Naive thymus-derived CD4-positive, alpha-beta T cell (primary cell): ENCODE data around the gene NOSTRIN. TPM values are rescaled to one million over a fixed set of nuclear protein-coding genes. Genes with fewer than 3 reads are reported as not detected.

Experiments
- ATAC-seq: fragments of 150-1000 bp; cut with Tn5 transposase; 2 replicates; pipeline ENCODE4 v1.10.0; 2021; ENCODE audit warnings: mild to moderate bottlenecking, moderate library complexity
- CTCF ChIA-PET: fragments of 350-600 bp; sonication (Branson Sonifier 250); formaldehyde crosslinking; loops from one replicate; lab custom pipeline; 2021; ENCODE audit warnings: antibody characterized with exemption; lab: Charles Lee
- POLR2A ChIA-PET: fragments of 350-600 bp; sonication (Branson Sonifier 250); formaldehyde crosslinking; loops from one replicate; lab custom pipeline; 2021; ENCODE audit warnings: antibody characterized with exemption, inconsistent platforms; lab: Charles Lee
- DNase-seq, 9 donors: peaks; one replicate each; pipeline versions ENCODE4 v3.0.0 to v3.0.0-alpha.2; 2020 to 2022; ENCODE audit warnings: mixed read lengths in 1 of 9
- H3K27ac ChIP-seq: one replicate; pipeline ENCODE4 v1.7.0; 2013; ENCODE audit warnings: mild to moderate bottlenecking, low read depth, low read length, moderate library complexity
- H3K27me3 ChIP-seq, 2 donors: one replicate each; pipeline ENCODE4 v1.7.0; 2013; ENCODE audit warnings: low read length in 2 of 2, mild to moderate bottlenecking in 2 of 2, moderate library complexity in 2 of 2; ENCODE audit not compliant: control insufficient read depth in 2 of 2, insufficient read depth in 2 of 2
- H3K36me3 ChIP-seq, 3 experiments: 1 replicate in 2 of 3; 2 replicates in 1 of 3; pipeline ENCODE4 v1.7.0; 2013; ENCODE audit warnings: low read length in 3 of 3, mild to moderate bottlenecking in 3 of 3, moderate library complexity in 1 of 3; ENCODE audit not compliant: insufficient read depth in 3 of 3, control insufficient read depth in 2 of 3
- H3K4me1 ChIP-seq, 2 donors: one replicate each; pipeline ENCODE4 v1.7.0; 2013; ENCODE audit warnings: low read length in 2 of 2, mild to moderate bottlenecking in 2 of 2, moderate library complexity in 1 of 2; ENCODE audit not compliant: control insufficient read depth in 2 of 2, insufficient read depth in 2 of 2
- H3K4me3 ChIP-seq: 2 replicates; pipeline ENCODE4 v1.7.0; 2013; ENCODE audit warnings: mild to moderate bottlenecking, low read length
- H3K9me3 ChIP-seq, 3 experiments: 1 replicate in 2 of 3; 2 replicates in 1 of 3; pipeline ENCODE4 v1.7.0; 2013; ENCODE audit warnings: low read length in 3 of 3; ENCODE audit not compliant: control insufficient read depth in 2 of 3
- H3K27ac Mint-ChIP-seq, 9 donors: one replicate each; pipeline ENCODE4 v1.8.0; 2020 to 2022; ENCODE audit warnings: mixed read lengths in 9 of 9, mild to moderate bottlenecking in 8 of 9, moderate library complexity in 5 of 9, inconsistent platforms in 2 of 9
- H3K27me3 Mint-ChIP-seq, 5 donors: one replicate each; pipeline ENCODE4 v1.8.0; 2021 to 2022; ENCODE audit warnings: mixed read lengths in 5 of 5, mild to moderate bottlenecking in 1 of 5
- H3K36me3 Mint-ChIP-seq, 5 donors: one replicate each; pipeline ENCODE4 v1.8.0; 2020 to 2022; ENCODE audit warnings: mixed read lengths in 5 of 5, mild to moderate bottlenecking in 3 of 5, inconsistent platforms in 1 of 5
- H3K4me1 Mint-ChIP-seq, 7 donors: one replicate each; pipeline ENCODE4 v1.8.0; 2020 to 2022; ENCODE audit warnings: mixed read lengths in 7 of 7, mild to moderate bottlenecking in 3 of 7, inconsistent platforms in 1 of 7
- H3K4me3 Mint-ChIP-seq, 10 donors: one replicate each; pipeline ENCODE4 v1.8.0; 2020 to 2022; ENCODE audit warnings: mild to moderate bottlenecking in 10 of 10, mixed read lengths in 10 of 10, moderate library complexity in 6 of 10, inconsistent platforms in 2 of 10
- H3K9me3 Mint-ChIP-seq, 11 donors: one replicate each; pipeline ENCODE4 v1.8.0; 2020 to 2022; ENCODE audit warnings: mixed read lengths in 11 of 11, mild to moderate bottlenecking in 4 of 11, inconsistent platforms in 1 of 11, moderate library complexity in 1 of 11
- intact Hi-C, 2 donors: fragments of 100-400 bp; cut with micrococcal nuclease; formaldehyde crosslinking; loops; one replicate each; pipeline ENCODE4 v1.15.1; 2023
- polyA plus RNA-seq, 2 donors: library from polyadenylated mRNA; unstranded; fragments of 300-500 nt; fragmentation: Illumina TruSeq; gene quantifications; one replicate each; pipeline ENCODE4 v1.2.3, GENCODE V29; 2021
- total RNA-seq, 6 experiments: library from RNA in 5 of 6; stranded (reverse) in 5 of 6; gene quantifications; 1 replicate in 5 of 6; 2 replicates in 1 of 6; pipeline ENCODE4 v1.2.3 and lab custom pipeline; 2021 to 2026

NOSTRIN gene
- total and polyA plus RNA-seq, 7 experiments from 2014 or later, result 0.32 to 0.73 TPM; not detected in 5

DNA sequence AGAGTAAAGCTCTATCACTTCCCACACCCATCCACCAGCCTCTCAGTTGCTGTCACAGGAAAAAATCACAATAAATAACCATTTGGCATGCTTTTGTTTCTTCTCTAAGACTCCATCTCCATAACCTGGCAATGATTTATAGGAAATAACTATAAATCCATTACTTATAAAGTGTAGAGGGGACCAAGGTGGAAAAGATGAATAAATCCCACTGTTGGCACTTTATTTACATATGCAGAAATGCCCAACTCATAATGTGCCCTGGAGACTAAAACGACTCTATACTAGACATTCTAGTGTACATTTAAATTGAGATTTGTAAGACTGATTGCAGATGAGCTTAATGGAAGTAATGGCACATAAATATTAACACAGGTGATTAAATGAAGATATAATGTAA, 7.5 kb upstream of the NOSTRIN start:
- no peaks in the 10 kb centered on the region for H3K36me3 Mint-ChIP-seq
- H3K4me3 ChIP-seq, result no peak overlapping the region
- CTCF ChIA-PET, result no interaction called here
- peaks cover 0 to 8% (median 0%) of the 10 kb centered on the region in 5 donors for H3K27me3 Mint-ChIP-seq
- H3K9me3 Mint-ChIP-seq, result peaks cover 0 to 4% (median 0%) of the 10 kb centered on the region in 11 donors
- H3K9me3 ChIP-seq, result no peaks in the 10 kb centered on the region
- no peak overlapping the region for H3K27ac ChIP-seq
- intact Hi-C loops, result no loop called here
- POLR2A ChIA-PET, result no interaction called here
- DNase-seq (no peak), ATAC-seq (no peak)
- H3K27ac Mint-ChIP-seq, result no peak overlapping the region
- no peaks in the 10 kb centered on the region for H3K4me1 Mint-ChIP-seq
- no peaks in the 10 kb centered on the region for H3K4me1 ChIP-seq
- no peaks in the 10 kb centered on the region for H3K27me3 ChIP-seq
- no peak overlapping the region for H3K4me3 Mint-ChIP-seq
- H3K36me3 ChIP-seq, result no peaks in the 10 kb centered on the region

DNA sequence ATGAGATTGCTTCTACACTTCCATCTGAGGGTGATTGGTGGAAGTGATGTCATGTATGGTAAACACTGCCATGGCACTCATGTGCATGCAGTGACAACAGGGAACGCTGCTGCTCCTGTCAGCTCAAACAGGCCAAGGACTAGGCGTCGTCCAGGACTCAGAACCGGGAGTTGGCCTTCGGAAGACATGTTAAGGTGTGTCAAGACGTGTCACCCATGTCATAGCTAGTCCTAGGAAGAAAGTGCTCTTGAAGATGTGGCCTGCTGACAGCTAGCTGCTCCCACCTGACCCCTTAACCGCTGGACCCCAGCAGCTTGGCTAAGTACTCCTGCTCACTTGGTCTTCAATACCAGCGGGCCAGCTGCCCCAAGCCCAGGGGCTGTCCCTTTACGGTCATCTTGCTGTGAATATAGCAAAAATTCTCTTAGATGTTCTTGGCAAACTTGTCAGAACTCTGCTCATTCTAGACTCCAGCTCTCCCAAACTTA, 6.3 kb upstream of the NOSTRIN start:
- CTCF ChIA-PET, result no interaction called here

DNA sequence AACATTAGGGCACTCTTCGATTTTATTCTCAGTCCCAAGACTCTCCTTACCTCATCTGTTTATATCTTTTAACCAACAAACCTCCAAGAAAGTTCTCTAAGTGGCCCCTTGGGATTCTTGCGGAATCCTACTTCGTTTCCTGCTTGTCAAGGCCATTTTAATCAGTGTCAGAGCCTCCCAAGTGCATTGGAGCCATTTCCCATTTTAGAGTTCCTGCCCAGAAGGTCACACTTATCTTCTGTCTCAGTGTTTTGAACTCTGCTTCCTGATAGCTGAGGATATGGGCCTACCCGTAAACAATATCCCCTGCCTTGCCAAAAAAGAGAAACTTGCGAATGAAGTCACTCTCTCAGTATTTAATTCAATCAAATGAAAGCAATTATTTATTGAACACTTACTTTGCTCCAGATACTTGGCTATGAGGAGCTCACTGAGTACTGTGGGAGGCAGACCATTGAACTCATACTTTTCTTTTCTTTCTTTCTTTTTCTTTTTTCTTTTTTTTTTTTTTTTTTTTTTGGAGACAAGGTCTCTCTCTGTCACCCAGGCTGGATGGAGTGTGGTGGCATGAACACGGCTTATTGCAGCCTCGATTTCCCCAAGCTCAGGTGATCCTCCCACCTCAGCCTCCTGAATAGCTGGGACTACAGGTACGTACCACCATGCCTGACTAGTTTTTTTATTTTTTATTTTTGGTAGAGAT, 5.7 kb upstream of the NOSTRIN start:
- CTCF ChIA-PET, result no interaction called here
- Histone ChIP-seq H3K4me1 (no peaks in the 10 kb centered on the region), H3K4me3 (no peak overlapping the region), H3K27ac (no peak overlapping the region), H3K9me3 (no peaks in the 10 kb centered on the region), H3K27me3 (no peaks in the 10 kb centered on the region), H3K36me3 (no peaks in the 10 kb centered on the region)
- Mint-ChIP-seq H3K27me3 (peaks cover 0 to 5% (median 0%) of the 10 kb centered on the region in 5 donors), H3K9me3 (peaks cover 0 to 2% (median 0%) of the 10 kb centered on the region in 11 donors), H3K4me1 (peaks cover 0 to 2% (median 0%) of the 10 kb centered on the region in 7 donors), H3K36me3 (no peaks in the 10 kb centered on the region), H3K27ac (no peak overlapping the region), H3K4me3 (no peak overlapping the region)
- POLR2A ChIA-PET, result interaction anchor here (0.7 kb wide), 1 partner anchor 67 kb away, joined by 7 read pairs; no protein-coding TSS in a partner anchor
- DNase-seq (no peak), ATAC-seq (no peak)
- intact Hi-C loops, result no loop called here

More for the DNA sequence above, 6.3 kb upstream of the NOSTRIN start:
- peaks cover 0 to 5% (median 0%) of the 10 kb centered on the region in 5 donors for H3K27me3 Mint-ChIP-seq
- no peak overlapping the region for H3K27ac ChIP-seq
- H3K9me3 Mint-ChIP-seq, result peaks cover 0 to 2% (median 0%) of the 10 kb centered on the region in 11 donors
- intact Hi-C loops, result no loop called here
- DNase-seq, result no peak
- H3K27ac Mint-ChIP-seq, result no peak overlapping the region
- H3K4me1 ChIP-seq, result no peaks in the 10 kb centered on the region
- no peaks in the 10 kb centered on the region for H3K9me3 ChIP-seq
- no peaks in the 10 kb centered on the region for H3K36me3 ChIP-seq
- no peaks in the 10 kb centered on the region for H3K36me3 Mint-ChIP-seq
- POLR2A ChIA-PET, result no interaction called here
- H3K4me1 Mint-ChIP-seq, result no peaks in the 10 kb centered on the region
- ATAC-seq, result no peak
- no peak overlapping the region for H3K4me3 ChIP-seq
- H3K27me3 ChIP-seq, result no peaks in the 10 kb centered on the region
- no peak overlapping the region for H3K4me3 Mint-ChIP-seq

DNA sequence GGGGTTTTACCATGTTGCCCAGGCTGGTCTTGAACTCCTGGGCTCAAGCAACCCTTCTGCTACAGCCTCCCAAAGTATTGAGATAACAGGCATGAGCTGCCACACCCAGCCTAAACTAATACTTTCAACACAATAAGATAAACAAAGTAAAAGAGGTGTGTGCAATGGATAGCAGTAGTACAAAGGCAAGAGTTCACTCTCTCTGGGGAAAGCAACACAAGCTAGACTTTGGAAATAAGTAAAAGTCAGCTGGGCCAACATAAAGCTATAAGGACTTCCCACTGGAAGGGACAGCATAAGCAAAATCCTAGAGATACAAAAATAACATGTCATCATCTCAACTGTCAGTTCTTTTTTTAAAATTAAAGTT, 5.2 kb upstream of the NOSTRIN start:
- no peak for ATAC-seq
- Histone ChIP-seq H3K4me3 (no peak overlapping the region), H3K9me3 (no peaks in the 10 kb centered on the region), H3K36me3 (no peaks in the 10 kb centered on the region), H3K4me1 (no peaks in the 10 kb centered on the region), H3K27me3 (no peaks in the 10 kb centered on the region), H3K27ac (no peak overlapping the region)
- peaks cover 0 to 2% (median 0%) of the 10 kb centered on the region in 11 donors for H3K9me3 Mint-ChIP-seq
- ChIA-PET CTCF (no interaction called here), POLR2A (interaction anchor here (0.7 kb wide), 1 partner anchor 67 kb away, joined by 7 read pairs; no protein-coding TSS in a partner anchor)
- DNase-seq, result no peak
- H3K27me3 Mint-ChIP-seq, result peaks cover 0 to 5% (median 0%) of the 10 kb centered on the region in 5 donors
- no peak overlapping the region for H3K27ac Mint-ChIP-seq
- peaks cover 0 to 8% (median 0%) of the 10 kb centered on the region in 7 donors for H3K4me1 Mint-ChIP-seq
- no peaks in the 10 kb centered on the region for H3K36me3 Mint-ChIP-seq
- H3K4me3 Mint-ChIP-seq, result no peak overlapping the region
- intact Hi-C loops, result no loop called here

DNA sequence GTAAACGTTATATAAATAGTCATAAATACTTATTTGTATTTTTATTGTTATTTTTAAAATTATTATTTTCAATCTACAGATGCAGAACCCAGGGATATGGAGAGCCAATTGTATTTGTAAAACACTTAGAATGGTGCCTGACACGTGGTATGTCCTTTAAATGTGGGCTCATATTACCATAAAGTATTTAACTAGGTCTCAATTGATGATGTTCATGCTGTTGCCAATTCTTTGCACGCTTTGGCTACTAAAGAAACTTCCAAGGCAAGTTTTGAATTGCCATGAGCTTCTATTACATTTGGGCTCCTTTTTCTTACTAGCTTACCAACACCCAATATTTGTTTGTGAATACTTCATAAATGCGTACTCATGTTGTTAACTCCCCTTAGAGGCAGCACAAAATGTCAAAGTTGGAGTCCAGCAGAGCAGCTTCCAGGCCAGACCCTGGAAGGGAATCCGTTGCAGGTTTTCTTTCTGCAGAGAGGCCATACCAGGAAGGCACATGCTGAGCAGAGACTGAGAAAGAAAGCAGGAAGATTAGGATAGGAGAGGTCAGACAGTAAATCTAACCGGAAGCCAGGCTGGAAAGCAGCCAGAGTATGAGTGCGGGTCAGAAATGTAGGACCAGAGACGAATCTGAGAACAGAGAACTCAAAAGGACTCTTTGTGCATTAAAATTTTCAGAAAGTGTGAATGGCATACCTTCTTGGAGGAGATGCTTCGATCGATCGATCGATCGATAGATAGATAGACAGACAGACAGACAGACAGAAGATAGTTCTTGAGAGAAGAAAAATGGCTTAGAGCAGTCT, 4.2 kb upstream of the NOSTRIN start:
- no peak overlapping the region for H3K27ac Mint-ChIP-seq
- ChIA-PET CTCF (interaction anchor here (0.6 kb wide), 1 partner anchor 662 kb away, joined by 3 read pairs; no protein-coding TSS in a partner anchor), POLR2A (no interaction called here)
- no peak overlapping the region for H3K4me3 Mint-ChIP-seq
- Histone ChIP-seq H3K27me3 (no peaks in the 10 kb centered on the region), H3K9me3 (no peaks in the 10 kb centered on the region), H3K27ac (no peak overlapping the region), H3K36me3 (no peaks in the 10 kb centered on the region), H3K4me3 (no peak overlapping the region), H3K4me1 (no peaks in the 10 kb centered on the region)
- peaks cover 0 to 18% (median 0%) of the 10 kb centered on the region in 7 donors for H3K4me1 Mint-ChIP-seq
- intact Hi-C loops, result no loop called here
- DNase-seq, result no peak
- no peak for ATAC-seq
- peaks cover 0 to 5% (median 0%) of the 10 kb centered on the region in 5 donors for H3K27me3 Mint-ChIP-seq
- H3K9me3 Mint-ChIP-seq, result peaks cover 0 to 2% (median 0%) of the 10 kb centered on the region in 11 donors
- H3K36me3 Mint-ChIP-seq, result no peaks in the 10 kb centered on the region

DNA sequence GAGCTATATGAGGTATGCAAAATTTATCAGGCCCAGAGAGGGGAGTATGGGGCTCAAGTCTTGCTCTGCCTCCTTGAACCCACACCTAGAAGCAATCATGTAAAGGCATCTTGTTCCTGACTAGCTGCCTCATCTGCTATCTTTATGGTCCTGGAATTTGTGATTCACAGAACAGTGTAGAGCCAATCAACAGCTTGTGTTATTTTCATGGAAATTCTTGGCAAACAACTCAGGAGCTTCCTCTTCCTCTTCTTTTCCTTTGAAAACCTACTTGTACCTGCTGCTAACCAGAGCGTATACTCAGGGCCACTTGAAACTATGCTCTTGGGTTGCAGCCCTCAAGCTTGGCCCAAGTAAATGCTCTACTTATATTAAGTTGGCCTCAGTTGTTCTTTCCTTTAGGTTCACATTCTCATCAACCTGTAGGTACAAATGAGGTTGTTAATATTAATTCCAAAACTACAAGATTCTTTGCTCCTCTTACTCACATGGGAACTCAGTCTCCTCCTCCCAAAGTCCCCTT, 3.5 kb upstream of the NOSTRIN start:
- no peak overlapping the region for H3K4me3 Mint-ChIP-seq
- Histone ChIP-seq H3K4me1 (no peaks in the 10 kb centered on the region), H3K27ac (no peak overlapping the region), H3K4me3 (no peak overlapping the region), H3K36me3 (no peaks in the 10 kb centered on the region), H3K9me3 (no peaks in the 10 kb centered on the region), H3K27me3 (no peaks in the 10 kb centered on the region)
- peaks cover 0 to 20% (median 0%) of the 10 kb centered on the region in 7 donors for H3K4me1 Mint-ChIP-seq
- CTCF ChIA-PET, result interaction anchor here (0.6 kb wide), 1 partner anchor 663 kb away, joined by 3 read pairs; no protein-coding TSS in a partner anchor
- intact Hi-C loops, result no loop called here
- H3K27ac Mint-ChIP-seq, result no peak overlapping the region
- peaks cover 0 to 2% (median 0%) of the 10 kb centered on the region in 11 donors for H3K9me3 Mint-ChIP-seq
- H3K36me3 Mint-ChIP-seq, result no peaks in the 10 kb centered on the region
- DNase-seq (no peak), ATAC-seq (no peak)
- peaks cover 0 to 5% (median 0%) of the 10 kb centered on the region in 5 donors for H3K27me3 Mint-ChIP-seq
- POLR2A ChIA-PET, result no interaction called here
